Caco-2 (cell line): Measurements from ENCODE around the gene ANKRD18A. TPM values are rescaled to one million over a fixed set of nuclear protein-coding genes. Genes with fewer than 3 reads are reported as not detected.

Experiments used
- Bru-seq: library from RNA; stranded (reverse); fragments of 400-500 nt; gene quantifications from one replicate; lab custom pipeline; 2021; lab: Mats Ljungman, UMichigan
- BruChase-seq, 2 experiments: library from RNA; stranded (reverse); fragments of 400-500 nt; gene quantifications; one replicate each; lab custom pipeline; 2021; lab: Mats Ljungman, UMichigan
- BruUV-seq: library from RNA; stranded (reverse); fragments of 400-500 nt; replicated peaks from 2 replicates; lab custom pipeline; 2021; lab: Mats Ljungman, UMichigan
- CTCF ChIA-PET: fragments of 300-600 bp; sonication (Branson Sonifier 250); formaldehyde crosslinking; loops from one replicate; lab custom pipeline; 2022; ENCODE audit warnings: antibody characterized with exemption; lab: Charles Lee
- POLR2A ChIA-PET: fragments of 300-600 bp; sonication (Branson Sonifier 250); formaldehyde crosslinking; loops from one replicate; lab custom pipeline; 2022; ENCODE audit warnings: antibody characterized with exemption; lab: Charles Lee
- DNase-seq, 2 experiments: peaks; one replicate each; pipeline versions ENCODE4 v3.0.0 to v3.0.0-alpha.2; 2020 to 2022
- H3K27me3 ChIP-seq: replicated peaks from 2 replicates; pipeline ENCODE4 v1.6.0; 2011; ENCODE audit warnings: low read length; ENCODE audit not compliant: control insufficient read depth, insufficient read depth
- H3K36me3 ChIP-seq: 2 replicates; pipeline ENCODE4 v1.5.1; 2011; ENCODE audit warnings: low read length; ENCODE audit not compliant: control insufficient read depth, insufficient read depth
- H3K4me1 ChIP-seq: fragments of 250-450 bp; sonication (Bioruptor Pico); 2 replicates; pipeline ENCODE4 v1.5.1; 2020; ENCODE audit warnings: mild to moderate bottlenecking
- H3K4me3 ChIP-seq: 2 replicates; pipeline ENCODE4 v1.5.1; 2011; ENCODE audit warnings: low read depth, mild to moderate bottlenecking, control low read depth, low read length
- H3K9me3 ChIP-seq: fragments of 250-450 bp; sonication (Bioruptor Pico); 2 replicates; pipeline ENCODE4 v1.5.1; 2020; ENCODE audit warnings: mild to moderate bottlenecking, moderate library complexity
- H3K27ac Mint-ChIP-seq: one replicate; pipeline ENCODE4 v1.8.0; 2022; ENCODE audit warnings: mixed read lengths; ENCODE audit not compliant: unreplicated experiment
- H3K27me3 Mint-ChIP-seq: one replicate; pipeline ENCODE4 v1.8.0; 2022; ENCODE audit warnings: mixed read lengths; ENCODE audit not compliant: insufficient read depth, unreplicated experiment
- H3K36me3 Mint-ChIP-seq: one replicate; pipeline ENCODE4 v1.8.0; 2022; ENCODE audit warnings: mild to moderate bottlenecking, mixed read lengths; ENCODE audit not compliant: insufficient read depth, unreplicated experiment
- H3K4me1 Mint-ChIP-seq: one replicate; pipeline ENCODE4 v1.8.0; 2022; ENCODE audit warnings: low read depth, mixed read lengths; ENCODE audit not compliant: unreplicated experiment
- H3K4me3 Mint-ChIP-seq: one replicate; pipeline ENCODE4 v1.8.0; 2022; ENCODE audit warnings: mild to moderate bottlenecking, moderate library complexity, mixed read lengths; ENCODE audit not compliant: unreplicated experiment
- H3K9me3 Mint-ChIP-seq: one replicate; pipeline ENCODE4 v1.8.0; 2022; ENCODE audit warnings: mixed read lengths; ENCODE audit not compliant: unreplicated experiment
- intact Hi-C: fragments of 100-400 bp; cut with micrococcal nuclease; formaldehyde crosslinking; loops from one replicate; pipeline ENCODE4 v1.10.0; 2022; ENCODE audit not compliant: unreplicated experiment
- long read RNA-seq: library from polyadenylated mRNA; stranded (forward); transcript quantifications from one replicate; pipeline ENCODE4 v2.0.0, GENCODE V29; 2022
- total RNA-seq: library from RNA; stranded (reverse); gene quantifications from 2 replicates; pipeline ENCODE4 v1.2.3, GENCODE V29; 2022
- TF ChIP-seq, protein P1 (sequence below), 2 experiments: fragments of 200-600 bp in 1 of 2; IDR thresholded peaks; 1 replicate in 1 of 2; 2 replicates in 1 of 2; pipeline versions ENCODE4 v1.5.1 to v1.8.0; 2011 to 2022; ENCODE audit warnings: antibody characterized with exemption in 1 of 2, control low read depth in 1 of 2, inconsistent platforms in 1 of 2, low read depth in 1 of 2, low read length in 1 of 2, mild to moderate bottlenecking in 1 of 2, moderate library complexity in 1 of 2; ENCODE audit not compliant: insufficient read depth in 1 of 2, severe bottlenecking in 1 of 2, unreplicated experiment in 1 of 2

Gene ANKRD18A
- 0.16 and 2.6 TPM in 2 replicates for total RNA-seq
- percentile 26 among the genes with signal in this experiment for Bru-seq, nascent RNA
- BruChase-seq, experiment 1, labeled RNA remaining after a 2-hour chase, result percentile 21 among the genes with signal in this experiment
- percentile 19 among the genes with signal in this experiment for BruChase-seq, experiment 2, labeled RNA remaining after a 6-hour chase
- long read RNA-seq, result 0 reads

DNA sequence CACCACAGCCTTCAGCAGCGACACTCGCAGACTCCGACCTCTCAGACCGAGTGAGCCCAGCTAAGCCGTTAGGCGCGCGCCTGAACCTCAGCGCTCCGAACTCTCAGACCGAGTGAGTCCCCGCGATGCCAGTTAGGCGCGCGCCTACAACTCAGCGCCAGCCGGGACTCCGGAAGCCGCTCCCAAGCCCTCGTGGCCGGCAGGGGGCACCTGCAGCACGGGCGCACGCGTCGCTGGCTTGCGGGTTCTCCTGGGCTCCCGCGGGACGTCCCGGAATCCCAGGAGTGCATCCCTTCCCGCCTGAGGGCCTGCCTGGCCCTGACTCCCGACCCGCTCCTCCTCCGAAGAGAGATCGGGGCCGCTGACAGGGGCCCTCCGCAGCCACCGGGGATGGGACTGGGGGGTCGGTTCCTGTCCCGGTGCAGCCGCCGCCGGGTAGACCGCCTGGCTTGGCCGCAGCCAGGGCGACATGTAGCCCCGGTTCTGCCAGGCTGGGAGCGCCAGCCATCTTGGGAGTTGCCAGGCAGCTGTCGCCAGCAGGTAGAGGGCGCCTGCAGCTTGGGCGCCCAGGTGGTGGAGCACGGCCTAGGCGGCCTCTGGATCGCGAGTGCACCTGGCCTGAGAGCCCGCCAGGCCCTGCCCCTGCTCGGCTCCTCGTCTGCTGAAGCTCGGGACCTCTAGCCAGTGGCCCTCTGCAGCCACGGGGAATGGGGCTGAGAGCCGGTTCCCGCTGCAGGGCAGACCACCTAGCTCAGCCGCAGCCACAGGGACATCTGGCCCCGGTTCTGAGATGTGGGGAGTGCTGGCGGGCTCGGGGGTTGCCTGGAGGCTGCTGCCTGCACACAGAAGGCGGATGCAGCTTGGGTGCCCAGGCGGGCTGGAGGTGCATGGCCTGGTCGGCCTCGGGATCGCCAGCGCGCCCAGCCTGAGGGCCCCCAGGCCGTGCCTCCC, at the start of gene ANKRD18A:
TSS of gene ANKRD18A (minus strand) at position 114 of the 951 bp plus-strand sequence. CDS start 311 bp downstream, outside the sequence.
- Mint-ChIP-seq H3K4me1 (no peaks in the 10 kb centered on the region), H3K9me3 (peaks cover 5% of the 10 kb centered on the region), H3K27me3 (peaks cover 17% of the 10 kb centered on the region), H3K4me3 (peak within 1 kb of the TSS; percentile 76), H3K36me3 (peaks cover 6% of the 10 kb centered on the region), H3K27ac (peak within 1 kb of the TSS; percentile 48)
- no peaks in the 10 kb centered on the region for H3K36me3 ChIP-seq
- H3K4me1 ChIP-seq, result no peaks in the 10 kb centered on the region
- TF ChIP-seq, protein P1, sequence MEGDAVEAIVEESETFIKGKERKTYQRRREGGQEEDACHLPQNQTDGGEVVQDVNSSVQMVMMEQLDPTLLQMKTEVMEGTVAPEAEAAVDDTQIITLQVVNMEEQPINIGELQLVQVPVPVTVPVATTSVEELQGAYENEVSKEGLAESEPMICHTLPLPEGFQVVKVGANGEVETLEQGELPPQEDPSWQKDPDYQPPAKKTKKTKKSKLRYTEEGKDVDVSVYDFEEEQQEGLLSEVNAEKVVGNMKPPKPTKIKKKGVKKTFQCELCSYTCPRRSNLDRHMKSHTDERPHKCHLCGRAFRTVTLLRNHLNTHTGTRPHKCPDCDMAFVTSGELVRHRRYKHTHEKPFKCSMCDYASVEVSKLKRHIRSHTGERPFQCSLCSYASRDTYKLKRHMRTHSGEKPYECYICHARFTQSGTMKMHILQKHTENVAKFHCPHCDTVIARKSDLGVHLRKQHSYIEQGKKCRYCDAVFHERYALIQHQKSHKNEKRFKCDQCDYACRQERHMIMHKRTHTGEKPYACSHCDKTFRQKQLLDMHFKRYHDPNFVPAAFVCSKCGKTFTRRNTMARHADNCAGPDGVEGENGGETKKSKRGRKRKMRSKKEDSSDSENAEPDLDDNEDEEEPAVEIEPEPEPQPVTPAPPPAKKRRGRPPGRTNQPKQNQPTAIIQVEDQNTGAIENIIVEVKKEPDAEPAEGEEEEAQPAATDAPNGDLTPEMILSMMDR (IDR thresholded peaks at IDR 0.05; ENCODE audit: insufficient read depth in 1 of 2, low read depth in 1 of 2, low read length in 1 of 2, severe bottlenecking in 1 of 2, unreplicated experiment in 1 of 2), result peak; percentile 60 to 81
- intact Hi-C loops, result no loop called here
- peak; percentile 81 to 90 for DNase-seq
- no TSS peak for BruUV-seq
- peaks cover 6% of the 10 kb centered on the region; the same call in 1 of the 2 replicates for H3K9me3 ChIP-seq
- peaks cover 2% of the 10 kb centered on the region for H3K27me3 ChIP-seq
- peak within 1 kb of the TSS; percentile 61 for H3K4me3 ChIP-seq
- ChIA-PET POLR2A (interaction anchor here (0.7 kb wide), 1 partner anchor 186 kb away, joined by 5 read pairs; no protein-coding TSS in a partner anchor), CTCF (interaction anchor here (0.7 to 1.9 kb wide), 2 partner anchors 52 to 166 kb away, joined by 4 to 7 read pairs; no protein-coding TSS in a partner anchor)

DNA sequence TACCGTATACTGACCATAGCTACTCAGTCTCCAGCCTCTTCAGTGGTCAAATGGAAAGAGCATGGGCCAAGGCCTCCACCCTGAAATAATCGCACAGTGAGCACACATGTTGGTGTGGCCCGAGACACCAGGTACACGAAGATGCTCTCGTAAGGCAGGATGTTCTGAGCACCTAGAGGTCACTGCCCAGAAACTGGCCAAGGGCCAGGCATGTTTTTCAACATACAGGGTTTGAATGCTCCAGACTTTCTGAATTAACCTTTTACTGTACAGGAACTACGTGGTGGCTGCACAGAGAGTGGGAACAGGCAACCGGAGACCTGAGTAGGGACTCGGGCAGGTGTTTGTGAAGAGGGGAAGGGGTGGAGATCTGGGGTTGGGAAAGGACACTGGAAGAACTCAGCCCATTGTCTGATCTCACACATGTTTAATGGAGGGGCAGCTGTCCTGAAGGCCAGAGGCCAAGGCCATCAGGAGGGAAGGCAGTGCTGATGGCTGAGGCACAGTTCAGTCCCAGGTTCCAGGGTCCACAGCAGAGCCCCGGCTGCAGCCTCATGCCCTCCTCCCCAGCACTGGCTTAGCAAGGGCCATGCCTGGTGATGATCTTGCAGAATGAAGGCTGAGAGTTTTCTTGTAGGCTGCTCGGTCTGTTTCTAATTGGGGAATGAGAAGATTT, 48.5 kb upstream of the ANKRD18A start:
- CTCF ChIA-PET, result no interaction called here
- no peaks in the 10 kb centered on the region for H3K36me3 Mint-ChIP-seq
- H3K9me3 Mint-ChIP-seq, result no peaks in the 10 kb centered on the region
- Histone ChIP-seq H3K9me3 (no peaks in the 10 kb centered on the region), H3K27me3 (no peaks in the 10 kb centered on the region), H3K4me1 (no peaks in the 10 kb centered on the region), H3K4me3 (no peak overlapping the region), H3K36me3 (no peaks in the 10 kb centered on the region)
- H3K4me3 Mint-ChIP-seq, result no peak overlapping the region
- POLR2A ChIA-PET, result no interaction called here
- H3K4me1 Mint-ChIP-seq, result no peaks in the 10 kb centered on the region
- TF ChIP-seq, protein P1 (IDR thresholded peaks at IDR 0.05; ENCODE audit: insufficient read depth in 1 of 2, low read depth in 1 of 2, low read length in 1 of 2, severe bottlenecking in 1 of 2, unreplicated experiment in 1 of 2), result no peak
- no peak overlapping the region for H3K27ac Mint-ChIP-seq
- peaks cover 3% of the 10 kb centered on the region for H3K27me3 Mint-ChIP-seq
- intact Hi-C loops, result no loop called here
- BruUV-seq, result no TSS peak
- no peak for DNase-seq
